ENCODE data around the gene SCN3A.

Gene SCN3A

GRCh38 chr2:165208094-165208493 lies 4.2 kb upstream of the SCN3A start:
- Mint-ChIP-seq H3K9me3 (no peaks in the 10 kb centered on the region), H3K4me3 (no peak overlapping the region), H3K27me3 (ENCODE audit: low read depth) (peaks cover 3% of the 10 kb centered on the region), H3K4me1 (ENCODE audit: low read depth) (no peaks in the 10 kb centered on the region), H3K27ac (no peak overlapping the region), H3K36me3 (ENCODE audit: low read depth) (no peaks in the 10 kb centered on the region)
- no peak for DNase-seq (ENCODE audit: low spot score)

- Mint-ChIP-seq H3K9me3 (no peaks in the 10 kb centered on the region), H3K4me1 (ENCODE audit: low read depth) (no peaks in the 10 kb centered on the region), H3K27ac (no peak overlapping the region), H3K4me3 (no peak overlapping the region), H3K36me3 (ENCODE audit: low read depth) (no peaks in the 10 kb centered on the region), H3K27me3 (ENCODE audit: low read depth) (peaks cover 3% of the 10 kb centered on the region)
- DNase-seq (ENCODE audit: low spot score) = no peak
Observed at GRCh38 chr2:165205865-165206264, 2.0 kb upstream of the SCN3A start.

- no peaks in the 10 kb centered on the region for H3K9me3 Mint-ChIP-seq
- H3K27ac Mint-ChIP-seq = no peak overlapping the region
- H3K27me3 Mint-ChIP-seq (ENCODE audit: low read depth) = no peaks in the 10 kb centered on the region
- H3K36me3 Mint-ChIP-seq (ENCODE audit: low read depth) = no peaks in the 10 kb centered on the region
- H3K4me1 Mint-ChIP-seq (ENCODE audit: low read depth) = no peaks in the 10 kb centered on the region
- H3K4me3 Mint-ChIP-seq = no peak overlapping the region
- DNase-seq (ENCODE audit: low spot score) = no peak
Observed at GRCh38 chr2:165202239-165202638, 1.6 kb downstream of the SCN3A start.

- Mint-ChIP-seq H3K4me1 (ENCODE audit: low read depth) (no peaks in the 10 kb centered on the region), H3K27ac (no peak overlapping the region), H3K4me3 (no peak overlapping the region), H3K27me3 (ENCODE audit: low read depth) (no peaks in the 10 kb centered on the region), H3K36me3 (ENCODE audit: low read depth) (no peaks in the 10 kb centered on the region), H3K9me3 (no peaks in the 10 kb centered on the region)
- DNase-seq (ENCODE audit: low spot score) = no peak
Observed at GRCh38 chr2:165198181-165198580, 5.7 kb downstream of the SCN3A start.

GRCh38 chr2:165197346-165197745 lies 6.5 kb downstream of the SCN3A start:
- DNase-seq (ENCODE audit: low spot score) = no peak
- Mint-ChIP-seq H3K4me1 (ENCODE audit: low read depth) (no peaks in the 10 kb centered on the region), H3K36me3 (ENCODE audit: low read depth) (no peaks in the 10 kb centered on the region), H3K27me3 (ENCODE audit: low read depth) (no peaks in the 10 kb centered on the region), H3K27ac (no peak overlapping the region), H3K4me3 (no peak overlapping the region), H3K9me3 (no peaks in the 10 kb centered on the region)

- no peak overlapping the region for H3K4me3 Mint-ChIP-seq
- no peak for DNase-seq (ENCODE audit: low spot score)
- no peaks in the 10 kb centered on the region for H3K36me3 Mint-ChIP-seq (ENCODE audit: low read depth)
- H3K9me3 Mint-ChIP-seq = no peaks in the 10 kb centered on the region
- H3K27ac Mint-ChIP-seq = no peak overlapping the region
- H3K4me1 Mint-ChIP-seq (ENCODE audit: low read depth) = no peaks in the 10 kb centered on the region
- no peaks in the 10 kb centered on the region for H3K27me3 Mint-ChIP-seq (ENCODE audit: low read depth)
Observed at GRCh38 chr2:165196411-165196810, 7.4 kb downstream of the SCN3A start.

- no peak for DNase-seq (ENCODE audit: low spot score)
- no peaks in the 10 kb centered on the region for H3K4me1 Mint-ChIP-seq (ENCODE audit: low read depth)
- no peaks in the 10 kb centered on the region for H3K9me3 Mint-ChIP-seq
- no peak overlapping the region for H3K4me3 Mint-ChIP-seq
- H3K27ac Mint-ChIP-seq = no peak overlapping the region
- H3K27me3 Mint-ChIP-seq (ENCODE audit: low read depth) = no peaks in the 10 kb centered on the region
- H3K36me3 Mint-ChIP-seq (ENCODE audit: low read depth) = no peaks in the 10 kb centered on the region
Observed at GRCh38 chr2:165193178-165193777, 10.6 kb downstream of the SCN3A start.

GRCh38 chr2:165192729-165193128 lies 11.1 kb downstream of the SCN3A start:
- Mint-ChIP-seq H3K4me1 (ENCODE audit: low read depth) (no peaks in the 10 kb centered on the region), H3K36me3 (ENCODE audit: low read depth) (no peaks in the 10 kb centered on the region), H3K4me3 (no peak overlapping the region), H3K27me3 (ENCODE audit: low read depth) (no peaks in the 10 kb centered on the region), H3K9me3 (no peaks in the 10 kb centered on the region), H3K27ac (no peak overlapping the region)
- DNase-seq (ENCODE audit: low spot score) = no peak

GRCh38 chr2:165191096-165191728 lies 12.6 kb downstream of the SCN3A start:
- Mint-ChIP-seq H3K27ac (no peak overlapping the region), H3K4me3 (no peak overlapping the region), H3K9me3 (no peaks in the 10 kb centered on the region), H3K4me1 (ENCODE audit: low read depth) (no peaks in the 10 kb centered on the region), H3K27me3 (ENCODE audit: low read depth) (no peaks in the 10 kb centered on the region), H3K36me3 (ENCODE audit: low read depth) (no peaks in the 10 kb centered on the region)
- no peak for DNase-seq (ENCODE audit: low spot score)

GRCh38 chr2:165185633-165186032 lies 18.2 kb downstream of the SCN3A start:
- Mint-ChIP-seq H3K4me3 (no peak overlapping the region), H3K9me3 (no peaks in the 10 kb centered on the region)
- no peak for DNase-seq (ENCODE audit: low spot score)

GRCh38 chr2:165182029-165182428 lies 21.8 kb downstream of the SCN3A start:
- no peaks in the 10 kb centered on the region for H3K36me3 Mint-ChIP-seq (ENCODE audit: low read depth)
- H3K9me3 Mint-ChIP-seq = no peaks in the 10 kb centered on the region
- no peaks in the 10 kb centered on the region for H3K27me3 Mint-ChIP-seq (ENCODE audit: low read depth)
- H3K4me1 Mint-ChIP-seq (ENCODE audit: low read depth) = peaks cover 2% of the 10 kb centered on the region
- H3K4me3 Mint-ChIP-seq = no peak overlapping the region
- H3K27ac Mint-ChIP-seq = no peak overlapping the region
- DNase-seq (ENCODE audit: low spot score) = no peak

More at GRCh38 chr2:165185633-165186032, 18.2 kb downstream of the SCN3A start:
- Mint-ChIP-seq H3K27me3 (ENCODE audit: low read depth) (no peaks in the 10 kb centered on the region), H3K36me3 (ENCODE audit: low read depth) (no peaks in the 10 kb centered on the region), H3K27ac (no peak overlapping the region), H3K4me1 (ENCODE audit: low read depth) (no peaks in the 10 kb centered on the region)

- Mint-ChIP-seq H3K4me1 (ENCODE audit: low read depth) (peaks cover 2% of the 10 kb centered on the region), H3K9me3 (no peaks in the 10 kb centered on the region), H3K27ac (no peak overlapping the region), H3K4me3 (no peak overlapping the region), H3K36me3 (ENCODE audit: low read depth) (no peaks in the 10 kb centered on the region), H3K27me3 (ENCODE audit: low read depth) (no peaks in the 10 kb centered on the region)
- no peak for DNase-seq (ENCODE audit: low spot score)
Observed at GRCh38 chr2:165176780-165177179, 27.1 kb downstream of the SCN3A start.

- no peaks in the 10 kb centered on the region for H3K9me3 Mint-ChIP-seq
- H3K36me3 Mint-ChIP-seq (ENCODE audit: low read depth) = no peaks in the 10 kb centered on the region
- H3K4me1 Mint-ChIP-seq (ENCODE audit: low read depth) = no peaks in the 10 kb centered on the region
- no peak overlapping the region for H3K4me3 Mint-ChIP-seq
- no peak for DNase-seq (ENCODE audit: low spot score)
- no peak overlapping the region for H3K27ac Mint-ChIP-seq
- peaks cover 2% of the 10 kb centered on the region for H3K27me3 Mint-ChIP-seq (ENCODE audit: low read depth)
Observed at GRCh38 chr2:165173215-165173614, 30.6 kb downstream of the SCN3A start.

- Mint-ChIP-seq H3K27me3 (ENCODE audit: low read depth) (no peaks in the 10 kb centered on the region), H3K4me1 (ENCODE audit: low read depth) (no peaks in the 10 kb centered on the region), H3K27ac (no peak overlapping the region), H3K9me3 (no peaks in the 10 kb centered on the region), H3K4me3 (no peak overlapping the region), H3K36me3 (ENCODE audit: low read depth) (no peaks in the 10 kb centered on the region)
- no peak for DNase-seq (ENCODE audit: low spot score)
Observed at GRCh38 chr2:165164201-165164600, 39.6 kb downstream of the SCN3A start.

- no peaks in the 10 kb centered on the region for H3K27me3 Mint-ChIP-seq (ENCODE audit: low read depth)
- H3K27ac Mint-ChIP-seq = no peak overlapping the region
- no peak overlapping the region for H3K4me3 Mint-ChIP-seq
- H3K9me3 Mint-ChIP-seq = no peaks in the 10 kb centered on the region
- no peaks in the 10 kb centered on the region for H3K4me1 Mint-ChIP-seq (ENCODE audit: low read depth)
- H3K36me3 Mint-ChIP-seq (ENCODE audit: low read depth) = no peaks in the 10 kb centered on the region
- DNase-seq (ENCODE audit: low spot score) = no peak
Observed at GRCh38 chr2:165163761-165164160, 40.1 kb downstream of the SCN3A start.

Measured in T-helper 2 cell treated with Interferon-gamma antibody and Interleukin-4, amounts not matched to agents 5 μg/mL and 100 μg/mL, for 36 hours (primary cell).